Measurements from ENCODE around the gene FHIT.

Gene FHIT

GRCh38 chr3:61251174-61251972 lies at the start of gene FHIT:
Gene FHIT, minus strand, starts transcription at chr3:61251452.
- DNase-seq: peak; percentile 90 to 92

GRCh38 chr3:61300786-61301185 lies 49.5 kb upstream of the FHIT start:
- no peak for DNase-seq

- no peak for DNase-seq
Measured at GRCh38 chr3:61300006-61300380, 48.7 kb upstream of the FHIT start.

- no peak for DNase-seq
Measured at GRCh38 chr3:61299343-61300005, 48.2 kb upstream of the FHIT start.

GRCh38 chr3:61297821-61298220 lies 46.6 kb upstream of the FHIT start:
- DNase-seq: no peak

GRCh38 chr3:61288446-61288845 lies 37.2 kb upstream of the FHIT start:
- no peak for DNase-seq

- no peak for DNase-seq
Measured at GRCh38 chr3:61283876-61284275, 32.6 kb upstream of the FHIT start.

GRCh38 chr3:61278713-61279112 lies 27.5 kb upstream of the FHIT start:
- DNase-seq: no peak

GRCh38 chr3:61277411-61277810 lies 26.2 kb upstream of the FHIT start:
- DNase-seq: no peak

GRCh38 chr3:61269435-61269834 lies 18.2 kb upstream of the FHIT start:
- no peak for DNase-seq

- DNase-seq: no peak
Measured at GRCh38 chr3:61268644-61269043, 17.4 kb upstream of the FHIT start.

GRCh38 chr3:61264281-61264680 lies 13.0 kb upstream of the FHIT start:
- no peak for DNase-seq

GRCh38 chr3:61257148-61257547 lies 5.9 kb upstream of the FHIT start:
- DNase-seq: no peak

- DNase-seq: no peak
Measured at GRCh38 chr3:61253756-61254155, 2.5 kb upstream of the FHIT start.

- DNase-seq: no peak
Measured at GRCh38 chr3:61252836-61253235, 1.6 kb upstream of the FHIT start.

- DNase-seq: peak in 1 of 2 donors; percentile 17
Measured at GRCh38 chr3:61250784-61251173, 473 bp downstream of the FHIT start.

- no peak for DNase-seq
Measured at GRCh38 chr3:61248496-61248895, 2.8 kb downstream of the FHIT start.

- DNase-seq: no peak
Measured at GRCh38 chr3:61247191-61247590, 4.1 kb downstream of the FHIT start.

- DNase-seq: no peak
Measured at GRCh38 chr3:61239871-61240270, 11.4 kb downstream of the FHIT start.

GRCh38 chr3:61237858-61238257 lies 13.4 kb downstream of the FHIT start:
- no peak for DNase-seq

- DNase-seq: no peak
Measured at GRCh38 chr3:61236556-61236955, 14.7 kb downstream of the FHIT start.

GRCh38 chr3:61233746-61234145 lies 17.5 kb downstream of the FHIT start:
- DNase-seq: no peak

- DNase-seq: no peak
Measured at GRCh38 chr3:61231693-61232092, 19.6 kb downstream of the FHIT start.

GRCh38 chr3:61227799-61228198 lies 23.5 kb downstream of the FHIT start:
- DNase-seq: no peak

All from CD4-positive, alpha-beta T cell treated with Interleukin-1 beta for 1 hour (primary cell).